Right lobe of liver (tissue), 4 donors: ENCODE results near the gene LEAP2.
A peak's percentile ranks its signal among the peaks of the same experiment; 100 is the strongest.

ENCODE experiments used
- POLR2A ChIP-seq: fragments of 450-650 bp; IDR thresholded peaks from one replicate; pipeline ENCODE4 v1.6.1; 2017; ENCODE audit warnings: antibody characterized with exemption, mild to moderate bottlenecking
- TF ChIP-seq, protein P1 (sequence below), 4 donors: fragments of 200-600 bp in 3 of 4; fragments of 450-650 bp in 1 of 4; IDR thresholded peaks; one replicate each; pipeline versions ENCODE4 v1.5.1 to v1.8.0; 2016 to 2022; ENCODE audit warnings: antibody characterized with exemption in 4 of 4, mild to moderate bottlenecking in 2 of 4
- donor health status: DM: no; HTN: no; CAD: no.
- donor health status: DM: no; HTN: no; CAD: no.
- donor health status: DM: no; HTN: yes; CAD: no.

DNA sequence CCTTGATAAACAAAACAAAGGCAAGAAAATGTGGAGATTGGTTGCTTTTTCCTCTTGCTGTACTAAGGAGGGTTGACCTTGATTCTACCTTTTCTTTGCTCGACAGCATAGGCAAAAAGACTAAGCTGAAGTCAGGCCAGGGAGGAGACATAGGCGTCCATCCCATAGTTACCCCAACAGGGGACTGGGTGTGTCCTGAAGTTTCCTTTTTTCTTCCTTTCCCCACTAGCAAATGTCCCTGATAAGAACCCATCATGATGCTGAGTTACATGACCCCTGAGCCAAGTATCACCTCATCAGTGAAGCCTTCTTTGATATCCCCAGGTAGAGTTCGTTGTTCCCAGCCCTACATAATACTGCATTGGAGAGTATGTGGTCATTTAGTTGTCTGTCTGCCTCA, 33.2 kb upstream of the LEAP2 start:
- TF ChIP-seq POLR2A: peak; percentile 5
- TF ChIP-seq, protein P1, sequence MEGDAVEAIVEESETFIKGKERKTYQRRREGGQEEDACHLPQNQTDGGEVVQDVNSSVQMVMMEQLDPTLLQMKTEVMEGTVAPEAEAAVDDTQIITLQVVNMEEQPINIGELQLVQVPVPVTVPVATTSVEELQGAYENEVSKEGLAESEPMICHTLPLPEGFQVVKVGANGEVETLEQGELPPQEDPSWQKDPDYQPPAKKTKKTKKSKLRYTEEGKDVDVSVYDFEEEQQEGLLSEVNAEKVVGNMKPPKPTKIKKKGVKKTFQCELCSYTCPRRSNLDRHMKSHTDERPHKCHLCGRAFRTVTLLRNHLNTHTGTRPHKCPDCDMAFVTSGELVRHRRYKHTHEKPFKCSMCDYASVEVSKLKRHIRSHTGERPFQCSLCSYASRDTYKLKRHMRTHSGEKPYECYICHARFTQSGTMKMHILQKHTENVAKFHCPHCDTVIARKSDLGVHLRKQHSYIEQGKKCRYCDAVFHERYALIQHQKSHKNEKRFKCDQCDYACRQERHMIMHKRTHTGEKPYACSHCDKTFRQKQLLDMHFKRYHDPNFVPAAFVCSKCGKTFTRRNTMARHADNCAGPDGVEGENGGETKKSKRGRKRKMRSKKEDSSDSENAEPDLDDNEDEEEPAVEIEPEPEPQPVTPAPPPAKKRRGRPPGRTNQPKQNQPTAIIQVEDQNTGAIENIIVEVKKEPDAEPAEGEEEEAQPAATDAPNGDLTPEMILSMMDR (IDR thresholded peaks at IDR 0.05): no peak
